Uterus (tissue), 2 donors: ENCODE data around the gene WDR47.

Experiments
- CTCF ChIP-seq, 4 experiments: fragments of 200-600 bp in 2 of 4; fragments of 450-650 bp in 2 of 4; sonication (generic) in 2 of 4; IDR thresholded peaks; one replicate each; pipeline ENCODE4 v1.5.1; 2016 to 2019; ENCODE audit warnings: antibody characterized with exemption in 4 of 4, mild to moderate bottlenecking in 2 of 4, moderate library complexity in 1 of 4
- POLR2A ChIP-seq, 2 donors: fragments of 450-650 bp; IDR thresholded peaks; one replicate each; pipeline ENCODE4 v1.6.1; 2016; ENCODE audit warnings: antibody characterized with exemption in 2 of 2, mild to moderate bottlenecking in 1 of 2, moderate library complexity in 1 of 2

GRCh38 chr1:109083923-109084322 lies 42.0 kb upstream of the WDR47 start:
- TF ChIP-seq POLR2A (IDR thresholded peaks at IDR 0.05), result no peak
- no peak for TF ChIP-seq CTCF (IDR thresholded peaks at IDR 0.05)
